IMR-90 (cell line): ENCODE data around the gene TMEM245. TPM values are rescaled to one million over a fixed set of nuclear protein-coding genes. Genes with fewer than 3 reads are reported as not detected.

Source experiments
- ATAC-seq: fragments of 200-7000 bp; cut with Tn5 transposase; 2 replicates; pipeline ENCODE4 v1.9.1; 2020; ENCODE audit warnings: low read depth, mild to moderate bottlenecking, moderate library complexity
- BruUV-seq: library from RNA; stranded (reverse); fragments of 400-500 nt; replicated peaks from 2 replicates; lab custom pipeline; 2021; lab: Mats Ljungman, UMichigan
- CTCF ChIA-PET: fragments of 300-600 bp; formaldehyde crosslinking; extraction: SDS; loops from one replicate; lab custom pipeline; 2021; ENCODE audit warnings: antibody characterized with exemption; lab: Yijun Ruan, JAX
- POLR2A ChIA-PET: fragments of 300-600 bp; sonication (Branson Sonifier 250); formaldehyde crosslinking; loops from one replicate; lab custom pipeline; 2022; ENCODE audit warnings: antibody characterized with exemption; ENCODE audit not compliant: unreplicated experiment; lab: Charles Lee
- DNase-seq: peaks from one replicate; pipeline ENCODE4 v3.0.0; 2013
- H2AFZ ChIP-seq: replicated peaks from 2 replicates; pipeline ENCODE3; 2013; ENCODE audit warnings: low read length, mild to moderate bottlenecking; ENCODE audit not compliant: poor library complexity
- H2AK5ac ChIP-seq: 2 replicates; pipeline ENCODE4 v1.6.1; 2013; ENCODE audit warnings: low read depth, low read length, inconsistent platforms
- H2AK9ac ChIP-seq: replicated peaks from 2 replicates; pipeline ENCODE3; 2013; ENCODE audit warnings: mild to moderate bottlenecking, low read depth, low read length, moderate library complexity; ENCODE audit not compliant: poor library complexity
- H2BK120ac ChIP-seq: 2 replicates; pipeline ENCODE4 v1.6.1; 2013; ENCODE audit warnings: low read depth, low read length, inconsistent platforms
- H2BK15ac ChIP-seq: 3 replicates; pipeline ENCODE4 v1.6.1; 2013; ENCODE audit warnings: low read depth, low read length, inconsistent platforms
- H2BK20ac ChIP-seq: 2 replicates; pipeline ENCODE4 v1.6.1; 2013; ENCODE audit warnings: low read depth, mild to moderate bottlenecking, inconsistent platforms, low read length, moderate library complexity
- H2BK5ac ChIP-seq: 2 replicates; pipeline ENCODE4 v1.6.1; 2013; ENCODE audit warnings: mild to moderate bottlenecking, low read depth, low read length, inconsistent platforms; ENCODE audit not compliant: poor library complexity, severe bottlenecking
- H3K14ac ChIP-seq: replicated peaks from 2 replicates; pipeline ENCODE4 v1.6.1; 2013; ENCODE audit warnings: low read depth, low read length, inconsistent platforms
- H3K18ac ChIP-seq: 2 replicates; pipeline ENCODE4 v1.6.1; 2013; ENCODE audit warnings: low read depth, low read length, control low read depth
- H3K23ac ChIP-seq: 2 replicates; pipeline ENCODE4 v1.6.1; 2013; ENCODE audit warnings: low read depth, low read length, inconsistent platforms
- H3K27ac ChIP-seq: 2 replicates; pipeline ENCODE4 v1.5.1; 2013; ENCODE audit warnings: mild to moderate bottlenecking, control low read depth, low read length; ENCODE audit not compliant: insufficient read depth
- H3K27me3 ChIP-seq: 2 replicates; pipeline ENCODE4 v1.6.1; 2013; ENCODE audit warnings: low read length; ENCODE audit not compliant: control insufficient read depth, insufficient read depth
- H3K36me3 ChIP-seq: 2 replicates; pipeline ENCODE4 v1.6.1; 2013; ENCODE audit warnings: low read length, mixed read lengths; ENCODE audit not compliant: control insufficient read depth, insufficient read depth
- H3K4ac ChIP-seq: 2 replicates; pipeline ENCODE4 v1.6.1; 2013; ENCODE audit warnings: low read depth, low read length, inconsistent platforms
- H3K4me1 ChIP-seq: 2 replicates; pipeline ENCODE4 v1.6.1; 2013; ENCODE audit warnings: low read length, mixed read lengths; ENCODE audit not compliant: control insufficient read depth, insufficient read depth
- H3K4me2 ChIP-seq: 2 replicates; pipeline ENCODE4 v1.6.1; 2013; ENCODE audit warnings: low read depth, mild to moderate bottlenecking, control low read depth, low read length, moderate library complexity
- H3K4me3 ChIP-seq: 2 replicates; pipeline ENCODE4 v1.5.1; 2013; ENCODE audit warnings: low read depth, mild to moderate bottlenecking, control low read depth, low read length, moderate library complexity; ENCODE audit not compliant: insufficient read depth
- H3K56ac ChIP-seq: 2 replicates; pipeline ENCODE4 v1.6.1; 2013; ENCODE audit warnings: low read length, inconsistent platforms; ENCODE audit not compliant: insufficient read depth; ENCODE audit errors: extremely low read depth
- H3K79me1 ChIP-seq, 2 experiments: 2 replicates each; pipeline ENCODE4 v1.6.1; 2013; ENCODE audit warnings: low read length in 2 of 2, inconsistent platforms in 1 of 2, low read depth in 1 of 2
- H3K9ac ChIP-seq: 2 replicates; pipeline ENCODE4 v1.6.1; 2013; ENCODE audit warnings: low read depth, low read length, control low read depth
- H3K9me1 ChIP-seq: 2 replicates; pipeline ENCODE4 v1.6.1; 2013; ENCODE audit warnings: low read length, inconsistent platforms; ENCODE audit not compliant: insufficient read depth
- H3K9me3 ChIP-seq: 2 replicates; pipeline ENCODE4 v1.6.1; 2013; ENCODE audit warnings: low read length; ENCODE audit not compliant: control insufficient read depth, insufficient read depth
- H4K20me1 ChIP-seq: 2 replicates; pipeline ENCODE4 v1.6.1; 2013; ENCODE audit warnings: low read length, inconsistent platforms; ENCODE audit not compliant: insufficient read depth
- H4K5ac ChIP-seq: 2 replicates; pipeline ENCODE4 v1.6.1; 2013; ENCODE audit warnings: mild to moderate bottlenecking, low read depth, low read length, control low read depth
- H4K8ac ChIP-seq, 2 experiments: 2 replicates each; pipeline ENCODE4 v1.6.1; 2013; ENCODE audit warnings: low read depth in 2 of 2, low read length in 2 of 2, control low read depth in 1 of 2, inconsistent platforms in 1 of 2
- H4K91ac ChIP-seq: 2 replicates; pipeline ENCODE4 v1.6.1; 2013; ENCODE audit warnings: low read depth, low read length, inconsistent platforms; ENCODE audit not compliant: insufficient read depth
- ELK1 ChIP-seq: fragments of 150-350 bp; IDR thresholded peaks from 2 replicates; pipeline ENCODE4 v1.6.1; 2016; ENCODE audit warnings: low read depth, mild to moderate bottlenecking, low read length, moderate library complexity, borderline replicate concordance
- WGBS, 2 experiments: methylation state at CpG; one replicate each; pipeline versions ENCODE4 v1.1.5 to v1.1.7; 2013; ENCODE audit warnings: missing lambda C conversion rate in 2 of 2; ENCODE audit not compliant: insufficient read length in 1 of 2; ENCODE audit errors: extremely low coverage in 2 of 2; 5-methylcytosine and 5-hydroxymethylcytosine counted together
- dilution Hi-C: fragments of 300-500 bp; cut with HindIII; formaldehyde crosslinking; loops from one replicate; pipeline ENCODE4 v1.14.3; 2018; ENCODE audit warnings: low sequenced_read_pairs; ENCODE audit not compliant: unreplicated experiment
- in situ Hi-C: fragments of 300-500 bp; cut with MboI; formaldehyde crosslinking; loops from 3 replicates; pipeline ENCODE4 v1.14.3; 2019; ENCODE audit warnings: low sequenced_read_pairs, inconsistent platforms, mixed read lengths
- intact Hi-C: fragments of 100-400 bp; cut with micrococcal nuclease; formaldehyde crosslinking; loops from 2 replicates; pipeline ENCODE4 v1.10.0; 2022
- polyA plus RNA-seq, 3 experiments: library from polyadenylated mRNA; depleted of rRNA; stranded (reverse); fragments of >200 nt; gene quantifications; 2 replicates each; pipeline ENCODE4 v1.2.3, GENCODE V29; 2012; ENCODE audit warnings: low replicate concordance in 1 of 3
- total RNA-seq: library from RNA; depleted of rRNA; stranded (reverse); fragments of >200 nt; gene quantifications from 2 replicates; pipeline ENCODE4 v1.2.3, GENCODE V29; 2012

TMEM245 gene
- total and polyA plus RNA-seq, 2 of the 4 experiments (the other 2 are of a cell fraction): 24.8 to 57.9 TPM

GRCh38 chr9:109083141-109083540 is 36.6 kb downstream of the TMEM245 start:
- no peak overlapping the region for H2BK15ac ChIP-seq
- intact Hi-C loops (no loop called here), dilution Hi-C loops (no loop called here), in situ Hi-C loops (no loop called here)
- WGBS, 2 experiments: no CpG with 5 or more reads among the region's 7 CpGs
- no peak overlapping the region for H3K4me3 ChIP-seq
- no peak overlapping the region for H2BK20ac ChIP-seq
- H2AFZ ChIP-seq: no peak overlapping the region
- no peaks in the 10 kb centered on the region; the same call in 1 of the 2 replicates for H3K4me1 ChIP-seq
- H4K20me1 ChIP-seq: no peaks in the 10 kb centered on the region
- no peak overlapping the region for H4K5ac ChIP-seq
- H3K56ac ChIP-seq: no peak overlapping the region
- no peak overlapping the region for H3K23ac ChIP-seq
- ChIA-PET CTCF (no interaction called here), POLR2A (interaction anchor here (0.7 kb wide), 1 partner anchor 103 kb away, joined by 7 read pairs; no protein-coding TSS in a partner anchor)
- H2AK9ac ChIP-seq: no peak overlapping the region
- DNase-seq (no peak), ATAC-seq (no peak)
- no peak overlapping the region for H3K18ac ChIP-seq
- no peak overlapping the region for H3K9ac ChIP-seq
- H3K27ac ChIP-seq: no peak overlapping the region
- no peak overlapping the region for H3K14ac ChIP-seq
- no peak for TF ChIP-seq ELK1
- H2AK5ac ChIP-seq: no peak overlapping the region
- H3K36me3 ChIP-seq: peaks cover 14% of the 10 kb centered on the region
- no peak overlapping the region for H2BK5ac ChIP-seq
- no TSS peak for BruUV-seq
- no peaks in the 10 kb centered on the region for H3K9me1 ChIP-seq
- H4K91ac ChIP-seq: no peak overlapping the region
- no peak overlapping the region for H3K4ac ChIP-seq
- no peak overlapping the region for H3K4me2 ChIP-seq
- no peaks in the 10 kb centered on the region for H3K9me3 ChIP-seq
- no peaks in the 10 kb centered on the region for H3K27me3 ChIP-seq
- peaks cover 14 to 43% of the 10 kb centered on the region in 2 experiments for H3K79me1 ChIP-seq
- H2BK120ac ChIP-seq: no peak overlapping the region
- no peak overlapping the region for H4K8ac ChIP-seq
